Nephron progenitor cell (in vitro differentiated cells): ENCODE measurements around the gene TMEM100.
"Not testable (repeated sequence)": the region's sequence is repeated elsewhere in the genome, so short reads cannot be mapped to it uniquely, and the experiment has no call there.

ENCODE experiments used
- DNase-seq: peaks from one replicate; pipeline ENCODE4 v3.0.0; 2021
- H3K27ac Mint-ChIP-seq: 2 replicates; pipeline ENCODE4 v1.8.0; 2021; ENCODE audit warnings: mild to moderate bottlenecking, moderate library complexity, mixed read lengths
- H3K27me3 Mint-ChIP-seq: 2 replicates; pipeline ENCODE4 v1.8.0; 2021; ENCODE audit warnings: mild to moderate bottlenecking, low read depth, mixed read lengths; ENCODE audit not compliant: poor library complexity
- H3K36me3 Mint-ChIP-seq: 2 replicates; pipeline ENCODE4 v1.8.0; 2021; ENCODE audit warnings: low read depth, mixed read lengths
- H3K4me1 Mint-ChIP-seq: 2 replicates; pipeline ENCODE4 v1.8.0; 2021; ENCODE audit warnings: mixed read lengths
- H3K4me3 Mint-ChIP-seq: 2 replicates; pipeline ENCODE4 v1.8.0; 2021; ENCODE audit warnings: mild to moderate bottlenecking, moderate library complexity, mixed read lengths
- H3K9me3 Mint-ChIP-seq: 2 replicates; pipeline ENCODE4 v1.8.0; 2021; ENCODE audit warnings: mild to moderate bottlenecking, moderate library complexity, mixed read lengths
- CTCF ChIP-seq: fragments of 200-600 bp; sonication (generic); IDR thresholded peaks from 2 replicates; pipeline ENCODE4 v1.5.0; 2021; ENCODE audit warnings: antibody characterized with exemption

TMEM100 gene

GRCh38 chr17:55673743-55674506 is 48.7 kb downstream of the TMEM100 start:
- peaks cover 2% of the 10 kb centered on the region for H3K27me3 Mint-ChIP-seq
- no peak for TF ChIP-seq CTCF
- no peak overlapping the region for H3K4me3 Mint-ChIP-seq
- peaks cover 18% of the 10 kb centered on the region for H3K9me3 Mint-ChIP-seq
- H3K36me3 Mint-ChIP-seq = no peaks in the 10 kb centered on the region
- no peak overlapping the region for H3K27ac Mint-ChIP-seq
- H3K4me1 Mint-ChIP-seq = peaks cover 21% of the 10 kb centered on the region
- no peak for DNase-seq

GRCh38 chr17:55672585-55673501 is 49.8 kb downstream of the TMEM100 start:
- TF ChIP-seq CTCF = no peak
- H3K9me3 Mint-ChIP-seq = peaks cover 18% of the 10 kb centered on the region
- H3K27me3 Mint-ChIP-seq = peaks cover 2% of the 10 kb centered on the region
- peak overlapping the region; percentile 73 for H3K27ac Mint-ChIP-seq
- DNase-seq = no peak
- no peaks in the 10 kb centered on the region for H3K36me3 Mint-ChIP-seq
- H3K4me1 Mint-ChIP-seq = peaks cover 32% of the 10 kb centered on the region
- H3K4me3 Mint-ChIP-seq = no peak overlapping the region

- not testable (repeated sequence) for H3K27ac Mint-ChIP-seq, H3K27me3 Mint-ChIP-seq, H3K36me3 Mint-ChIP-seq, DNase-seq, H3K4me3 Mint-ChIP-seq
- peaks cover 34% of the 10 kb centered on the region for H3K4me1 Mint-ChIP-seq
- peaks cover 18% of the 10 kb centered on the region for H3K9me3 Mint-ChIP-seq
Observed at GRCh38 chr17:55672010-55672409, 50.7 kb downstream of the TMEM100 start.
